OCI-LY7 (cell line): Measurements from ENCODE around the gene WNT9B. TPM values are rescaled to one million over a fixed set of nuclear protein-coding genes. Genes with fewer than 3 reads are reported as not detected.

Experiments used
- Bru-seq: library from RNA; stranded (reverse); fragments of 400-500 nt; gene quantifications from one replicate; lab custom pipeline; 2021; lab: Mats Ljungman, UMichigan
- BruChase-seq, 2 experiments: library from RNA; stranded (reverse); fragments of 400-500 nt; gene quantifications; one replicate each; lab custom pipeline; 2021; lab: Mats Ljungman, UMichigan
- BruUV-seq: library from RNA; stranded (reverse); fragments of 400-500 nt; replicated peaks from 2 replicates; lab custom pipeline; 2021; lab: Mats Ljungman, UMichigan
- CTCF ChIA-PET: fragments of 300-600 bp; sonication (Branson Sonifier 250); formaldehyde crosslinking; loops from one replicate; lab custom pipeline; 2022; ENCODE audit warnings: antibody characterized with exemption; ENCODE audit not compliant: unreplicated experiment; lab: Charles Lee
- POLR2A ChIA-PET: fragments of 300-600 bp; sonication (Branson Sonifier 250); formaldehyde crosslinking; loops from one replicate; lab custom pipeline; 2022; ENCODE audit warnings: antibody characterized with exemption; lab: Charles Lee
- DNase-seq: peaks from one replicate; pipeline ENCODE4 v3.0.0-alpha.2; 2015; ENCODE audit warnings: low spot score
- H2AFZ ChIP-seq: fragments of 200-600 bp; sonication (generic), shearing (Covaris generic); 2 replicates; pipeline ENCODE4 v1.6.1; 2014; ENCODE audit warnings: mild to moderate bottlenecking, antibody characterized with exemption, low read length, moderate library complexity
- H3K27ac ChIP-seq: fragments of 200-600 bp; sonication (generic); 2 replicates; pipeline ENCODE4 v1.5.1; 2014; ENCODE audit warnings: mixed run types, low read depth, mild to moderate bottlenecking, moderate library complexity, low read length, inconsistent platforms; ENCODE audit not compliant: poor library complexity, severe bottlenecking
- H3K36me3 ChIP-seq: fragments of 200-600 bp; sonication (generic); 2 replicates; pipeline ENCODE4 v1.6.1; 2014; ENCODE audit warnings: mild to moderate bottlenecking, antibody characterized with exemption, low read length, moderate library complexity, mixed read lengths; ENCODE audit not compliant: insufficient read depth
- H3K4me1 ChIP-seq: fragments of 200-600 bp; sonication (generic); 2 replicates; pipeline ENCODE4 v1.5.1; 2014; ENCODE audit warnings: mild to moderate bottlenecking, low read length; ENCODE audit not compliant: insufficient read depth, poor library complexity, severe bottlenecking
- H3K4me2 ChIP-seq: fragments of 200-600 bp; sonication (generic); 2 replicates; pipeline ENCODE4 v1.6.1; 2014; ENCODE audit warnings: mild to moderate bottlenecking, low read length
- H3K4me3 ChIP-seq: fragments of 200-600 bp; sonication (generic); 2 replicates; pipeline ENCODE4 v1.5.1; 2014; ENCODE audit warnings: mild to moderate bottlenecking, low read depth, low read length; ENCODE audit not compliant: poor library complexity, severe bottlenecking
- H3K79me2 ChIP-seq: fragments of 200-600 bp; sonication (generic); 2 replicates; pipeline ENCODE4 v1.6.1; 2016; ENCODE audit warnings: low read depth, mild to moderate bottlenecking, low read length, moderate library complexity, mixed read lengths; ENCODE audit not compliant: insufficient read depth
- H3K9me2 ChIP-seq: fragments of 200-600 bp; sonication (generic); 2 replicates; pipeline ENCODE4 v1.6.1; 2016; ENCODE audit warnings: mild to moderate bottlenecking, low read length, mixed read lengths; ENCODE audit not compliant: insufficient read depth
- H3K9me3 ChIP-seq: fragments of 200-600 bp; sonication (generic); 2 replicates; pipeline ENCODE4 v1.6.1; 2014; ENCODE audit warnings: mild to moderate bottlenecking, mixed run types, low read length, mixed read lengths
- H4K20me1 ChIP-seq: fragments of 200-600 bp; sonication (generic); 2 replicates; pipeline ENCODE4 v1.6.1; 2014; ENCODE audit warnings: mild to moderate bottlenecking, antibody characterized with exemption, low read length, moderate library complexity, mixed read lengths; ENCODE audit not compliant: insufficient read depth
- CTCF ChIP-seq: fragments of 200-600 bp; sonication (generic); conservative IDR thresholded peaks from 2 replicates; pipeline ENCODE4 v1.5.1; 2014; ENCODE audit warnings: mild to moderate bottlenecking, antibody characterized with exemption, low read length, moderate library complexity, mixed read lengths
- EZH2phosphoT487 ChIP-seq: fragments of 200-600 bp; sonication (generic); IDR thresholded peaks from 2 replicates; pipeline ENCODE4 v1.6.1; 2018; ENCODE audit warnings: low read depth, borderline replicate concordance, mild to moderate bottlenecking, mixed run types, antibody characterized with exemption, low read length, moderate library complexity, mixed read lengths
- intact Hi-C: fragments of 100-400 bp; cut with micrococcal nuclease; formaldehyde crosslinking; loops from one replicate; pipeline ENCODE4 v1.10.0; 2022; ENCODE audit not compliant: unreplicated experiment
- long read RNA-seq: library from polyadenylated mRNA; stranded (forward); transcript quantifications from one replicate; pipeline ENCODE4 v2.0.0, GENCODE V29; 2022
- total RNA-seq, 2 experiments: library from RNA; depleted of rRNA in 1 of 2; stranded (reverse); fragments of >200 nt in 1 of 2; shearing (Covaris generic) in 1 of 2; gene quantifications; 2 replicates each; pipeline ENCODE4 v1.2.3, GENCODE V29; 2014 to 2022

WNT9B gene
- not detected in 2 replicates for total RNA-seq (2014; rRNA removed; shearing (Covaris generic))
- total RNA-seq (2022) = not detected in 2 replicates
- not detected for Bru-seq, nascent RNA
- not detected for BruChase-seq, experiment 1, labeled RNA remaining after a 6-hour chase
- not detected for BruChase-seq, experiment 2, labeled RNA remaining after a 2-hour chase
- long read RNA-seq = 0 reads

DNA sequence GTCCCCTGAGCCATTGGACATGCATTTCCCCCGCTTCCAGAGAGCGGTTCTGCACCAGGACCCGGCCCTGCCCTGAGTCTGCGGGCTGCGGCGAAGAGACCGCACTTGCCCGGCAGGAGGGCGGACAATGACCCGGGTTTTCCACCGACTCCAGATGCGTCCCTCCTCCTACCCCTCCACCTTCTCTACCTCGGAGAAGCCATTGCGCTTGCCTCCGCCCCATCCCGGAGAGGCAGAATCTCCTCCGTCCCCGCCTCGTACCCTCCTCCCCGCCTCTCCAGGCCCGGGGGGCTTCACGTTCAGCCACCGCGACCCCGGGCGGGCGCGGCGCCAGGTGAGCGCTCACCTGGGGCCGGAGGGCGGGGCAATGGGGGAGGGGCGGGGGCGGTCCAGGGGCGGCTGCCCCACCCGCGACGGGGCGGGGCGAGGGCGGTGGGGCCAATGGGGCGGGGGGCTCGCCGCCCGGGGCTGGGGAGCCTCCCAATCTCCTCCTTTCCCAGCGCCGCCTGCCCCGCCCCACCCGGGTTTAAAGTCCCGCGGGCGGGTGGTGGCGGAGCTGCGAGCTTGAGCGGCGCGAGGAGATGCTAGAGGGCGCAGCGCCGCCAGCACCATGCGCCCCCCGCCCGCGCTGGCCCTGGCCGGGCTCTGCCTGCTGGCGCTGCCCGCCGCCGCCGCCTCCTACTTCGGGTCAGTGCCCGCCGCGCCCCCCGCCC, at the start of gene WNT9B:
WNT9B (plus strand) TSS at position 555 of the 713 bp plus-strand sequence; CDS start at position 611, 56 bp downstream.
- H3K36me3 ChIP-seq = no peaks in the 10 kb centered on the region
- no peaks in the 10 kb centered on the region for H4K20me1 ChIP-seq
- H3K4me2 ChIP-seq = no peak within 1 kb of the TSS
- no peak for TF ChIP-seq EZH2phosphoT487
- no peak for TF ChIP-seq CTCF
- H3K27ac ChIP-seq = no peak within 1 kb of the TSS
- no peak within 1 kb of the TSS for H3K4me3 ChIP-seq
- POLR2A ChIA-PET = no interaction called here
- no peak for DNase-seq
- intact Hi-C loops = no loop called here
- H3K9me3 ChIP-seq = no peaks in the 10 kb centered on the region
- no TSS peak for BruUV-seq
- no peaks in the 10 kb centered on the region for H3K79me2 ChIP-seq
- no peaks in the 10 kb centered on the region for H3K9me2 ChIP-seq
- no peaks in the 10 kb centered on the region for H3K4me1 ChIP-seq
- CTCF ChIA-PET = no interaction called here
- H2AFZ ChIP-seq = no peak within 1 kb of the TSS

GRCh38 chr17:46802800-46803199, 48.6 kb upstream of the WNT9B start:
- no peaks in the 10 kb centered on the region for H3K9me3 ChIP-seq
- no peaks in the 10 kb centered on the region for H3K79me2 ChIP-seq
- no peak overlapping the region for H2AFZ ChIP-seq
- TF ChIP-seq CTCF (no peak), EZH2phosphoT487 (no peak)
- H4K20me1 ChIP-seq = no peaks in the 10 kb centered on the region
- ChIA-PET POLR2A (no interaction called here), CTCF (interaction anchor here (0.6 kb wide), 1 partner anchor 19 kb away, joined by 4 read pairs; no protein-coding TSS in a partner anchor)
- no peaks in the 10 kb centered on the region for H3K36me3 ChIP-seq
- no peak overlapping the region for H3K27ac ChIP-seq
- intact Hi-C loops = no loop called here
- H3K4me2 ChIP-seq = no peak overlapping the region
- no peaks in the 10 kb centered on the region for H3K4me1 ChIP-seq
- no peak overlapping the region for H3K4me3 ChIP-seq
- no peaks in the 10 kb centered on the region for H3K9me2 ChIP-seq
- DNase-seq = no peak
- no TSS peak for BruUV-seq

- ChIA-PET POLR2A (no interaction called here), CTCF (no interaction called here)
- no peak overlapping the region for H3K4me2 ChIP-seq
- H3K36me3 ChIP-seq = no peaks in the 10 kb centered on the region
- TF ChIP-seq EZH2phosphoT487 = no peak
- TF ChIP-seq CTCF = no peak
- no peaks in the 10 kb centered on the region for H4K20me1 ChIP-seq
- no peaks in the 10 kb centered on the region for H3K9me2 ChIP-seq
- H3K4me3 ChIP-seq = no peak overlapping the region
- H3K79me2 ChIP-seq = no peaks in the 10 kb centered on the region
- H2AFZ ChIP-seq = no peak overlapping the region
- no peaks in the 10 kb centered on the region for H3K4me1 ChIP-seq
- no peaks in the 10 kb centered on the region for H3K9me3 ChIP-seq
- no TSS peak for BruUV-seq
- no peak overlapping the region for H3K27ac ChIP-seq
- DNase-seq = no peak
- intact Hi-C loops = no loop called here
Observed at GRCh38 chr17:46803544-46803943, 47.8 kb upstream of the WNT9B start.
